ENCODE data around the gene OSBPL8.

- TF ChIP-seq CTCF (IDR thresholded peaks at IDR 0.05) (no peak), POLR2A (IDR thresholded peaks at IDR 0.05) (no peak)
Observed at GRCh38 chr12:76464631-76465166, 94.9 kb downstream of the OSBPL8 start.
